Type B pancreatic cell (in vitro differentiated cells): ENCODE data around the gene BCAS2. TPM values are rescaled to one million over a fixed set of nuclear protein-coding genes. Genes with fewer than 3 reads are reported as not detected.

ENCODE experiments used
- DNase-seq: peaks from one replicate; pipeline ENCODE4 v3.0.0; 2021; ENCODE audit warnings: mixed read lengths; ENCODE audit not compliant: unreplicated experiment; ENCODE audit errors: extremely low spot score
- H3K27ac Mint-ChIP-seq: 2 replicates; pipeline ENCODE4 v1.8.0; 2021; ENCODE audit warnings: mild to moderate bottlenecking, mixed read lengths
- H3K27me3 Mint-ChIP-seq: 2 replicates; pipeline ENCODE4 v1.8.0; 2021; ENCODE audit warnings: mixed read lengths
- H3K36me3 Mint-ChIP-seq: 2 replicates; pipeline ENCODE4 v1.8.0; 2021; ENCODE audit warnings: mixed read lengths
- H3K4me1 Mint-ChIP-seq: one replicate; pipeline ENCODE4 v1.8.0; 2021; ENCODE audit warnings: mixed read lengths; ENCODE audit not compliant: unreplicated experiment
- H3K4me3 Mint-ChIP-seq: 2 replicates; pipeline ENCODE4 v1.8.0; 2021; ENCODE audit warnings: mild to moderate bottlenecking, mixed read lengths
- H3K9me3 Mint-ChIP-seq: 2 replicates; pipeline ENCODE4 v1.8.0; 2021; ENCODE audit warnings: mixed read lengths
- total RNA-seq: library from RNA; stranded (reverse); gene quantifications from 2 replicates; pipeline ENCODE4 v1.2.1, GENCODE V29; 2021; ENCODE audit warnings: low replicate concordance
- TF ChIP-seq, protein P1 (sequence below): fragments of 200-600 bp; sonication (generic); conservative IDR thresholded peaks from 2 replicates; pipeline ENCODE4 v1.5.0; 2021; ENCODE audit warnings: antibody characterized with exemption, mild to moderate bottlenecking

The BCAS2 gene
- total RNA-seq, 1 donor from 2014 or later: 45.5 TPM

DNA sequence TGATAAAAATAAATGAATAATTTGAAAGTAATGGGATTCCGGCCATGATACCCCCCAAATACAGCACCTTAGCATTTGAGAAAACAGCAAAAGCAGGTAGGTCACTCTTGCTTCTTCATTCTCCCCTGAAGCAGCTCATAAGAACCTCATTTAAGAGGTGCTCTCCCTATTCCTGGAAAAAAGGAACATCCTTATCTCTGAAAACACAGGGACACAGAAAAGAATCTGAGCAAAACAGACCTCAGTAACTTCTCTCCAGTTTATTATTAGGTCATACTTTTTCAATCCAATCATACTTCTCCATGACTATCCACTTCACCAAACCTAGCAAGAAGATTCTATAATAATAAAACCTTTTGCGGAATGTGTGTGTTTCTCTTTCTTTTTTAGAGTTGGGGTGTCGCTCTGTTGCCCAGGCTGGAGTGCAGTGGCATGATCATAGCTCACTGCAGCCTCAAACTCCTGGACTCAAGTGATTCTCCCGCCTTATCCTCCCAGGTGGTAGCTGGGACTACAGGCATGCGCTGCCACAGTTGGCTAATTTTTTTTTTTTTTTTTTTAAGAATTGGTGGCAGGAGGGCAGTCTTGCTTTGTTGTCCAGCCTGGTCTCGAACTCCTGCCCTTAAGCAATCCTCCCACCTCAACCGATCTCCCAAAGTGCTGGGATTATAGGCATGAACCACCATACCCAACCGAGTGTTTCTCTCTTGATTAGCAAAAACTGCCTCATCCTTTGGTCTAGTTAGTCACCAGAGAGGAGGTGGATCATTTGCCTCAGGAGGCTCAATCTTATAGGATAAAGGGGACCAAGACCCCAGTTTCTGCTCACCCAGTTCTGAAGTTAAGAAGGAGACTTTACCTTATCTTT, 59.8 kb downstream of the BCAS2 start:
- Mint-ChIP-seq H3K4me3 (no peak overlapping the region), H3K36me3 (no peaks in the 10 kb centered on the region), H3K27me3 (no peaks in the 10 kb centered on the region), H3K27ac (no peak overlapping the region), H3K9me3 (peaks cover 5% of the 10 kb centered on the region), H3K4me1 (no peaks in the 10 kb centered on the region)
- TF ChIP-seq, protein P1, sequence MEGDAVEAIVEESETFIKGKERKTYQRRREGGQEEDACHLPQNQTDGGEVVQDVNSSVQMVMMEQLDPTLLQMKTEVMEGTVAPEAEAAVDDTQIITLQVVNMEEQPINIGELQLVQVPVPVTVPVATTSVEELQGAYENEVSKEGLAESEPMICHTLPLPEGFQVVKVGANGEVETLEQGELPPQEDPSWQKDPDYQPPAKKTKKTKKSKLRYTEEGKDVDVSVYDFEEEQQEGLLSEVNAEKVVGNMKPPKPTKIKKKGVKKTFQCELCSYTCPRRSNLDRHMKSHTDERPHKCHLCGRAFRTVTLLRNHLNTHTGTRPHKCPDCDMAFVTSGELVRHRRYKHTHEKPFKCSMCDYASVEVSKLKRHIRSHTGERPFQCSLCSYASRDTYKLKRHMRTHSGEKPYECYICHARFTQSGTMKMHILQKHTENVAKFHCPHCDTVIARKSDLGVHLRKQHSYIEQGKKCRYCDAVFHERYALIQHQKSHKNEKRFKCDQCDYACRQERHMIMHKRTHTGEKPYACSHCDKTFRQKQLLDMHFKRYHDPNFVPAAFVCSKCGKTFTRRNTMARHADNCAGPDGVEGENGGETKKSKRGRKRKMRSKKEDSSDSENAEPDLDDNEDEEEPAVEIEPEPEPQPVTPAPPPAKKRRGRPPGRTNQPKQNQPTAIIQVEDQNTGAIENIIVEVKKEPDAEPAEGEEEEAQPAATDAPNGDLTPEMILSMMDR: no peak
- DNase-seq: no peak

Other genes with a start within 250 kb of the BCAS2 start
- 45.8 and 46.6 TPM in 2 replicates for gene TRIM33, start 70.4 kb downstream of the BCAS2 start, total RNA-seq
- 3.6 and 8.8 TPM in 2 replicates for gene DENND2C, start 88.4 kb upstream of the BCAS2 start, total RNA-seq
- not detected in 2 replicates for gene AMPD1, start 113.9 kb upstream of the BCAS2 start, total RNA-seq
- 49.4 and 54.8 TPM in 2 replicates for gene NRAS, start 135.2 kb upstream of the BCAS2 start, total RNA-seq
- gene CSDE1, start 176.4 kb upstream of the BCAS2 start, total RNA-seq: 532 and 538 TPM in 2 replicates
- gene SIKE1, start 199.1 kb upstream of the BCAS2 start, total RNA-seq: 64.6 and 69.1 TPM in 2 replicates